Stimulated activated CD8-positive, alpha-beta memory T cell treated with anti-CD3 and anti-CD28 coated beads, Interleukin-2, amount 100 ng/mL, for 1 hour (primary cell): ENCODE measurements around the gene TSPAN4.

ENCODE experiments used
- DNase-seq, 2 donors: peaks; one replicate each; pipeline ENCODE4 v3.0.0-alpha.2; 2020; ENCODE audit warnings: low read depth in 2 of 2

Gene TSPAN4

DNA sequence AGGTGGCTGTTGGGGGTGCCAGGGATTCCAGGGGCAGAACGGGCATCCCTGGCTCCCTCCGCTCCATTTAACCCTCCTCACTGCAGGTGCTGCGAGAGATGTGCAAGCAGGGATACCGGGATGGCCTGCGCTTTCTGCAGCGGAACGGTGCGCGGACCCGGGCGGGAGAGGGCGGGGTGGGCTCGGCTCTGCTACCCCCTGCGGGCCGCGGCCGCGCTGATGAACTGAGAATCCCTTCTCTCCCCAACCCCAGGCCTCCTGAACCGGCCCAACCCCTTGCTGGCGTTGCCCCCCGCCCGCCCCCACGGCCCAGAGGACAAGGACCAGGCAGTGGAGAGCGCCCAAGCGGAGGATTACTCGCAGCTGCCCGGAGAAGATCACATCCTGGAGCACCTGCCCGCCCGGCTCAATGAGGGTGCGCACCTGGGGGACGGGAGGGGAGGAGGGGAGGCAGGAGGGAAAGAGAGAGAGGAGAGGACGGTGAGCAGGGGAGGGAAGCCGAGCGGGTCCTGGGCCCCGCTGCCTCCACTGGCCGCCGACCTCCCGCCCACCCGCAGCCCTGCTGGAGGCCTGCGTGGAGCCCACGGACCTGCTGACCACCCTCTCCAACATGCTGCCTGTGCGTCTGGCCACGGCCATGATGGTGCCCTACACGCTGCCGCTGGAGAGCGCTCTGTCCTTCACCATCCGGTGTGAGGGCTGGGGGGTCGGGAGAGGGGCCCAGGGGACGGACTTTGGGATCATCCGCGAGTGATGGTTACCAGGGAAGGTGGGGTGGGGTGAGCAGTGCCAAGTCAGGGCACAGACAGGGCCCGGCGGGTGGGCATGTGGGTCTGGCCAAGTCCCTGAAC lies 19.0 kb upstream of the TSPAN4 start:
- DNase-seq = no peak

- no peak for DNase-seq
Measured at GRCh38 chr11:824292-824880, 18.3 kb upstream of the TSPAN4 start.

DNA sequence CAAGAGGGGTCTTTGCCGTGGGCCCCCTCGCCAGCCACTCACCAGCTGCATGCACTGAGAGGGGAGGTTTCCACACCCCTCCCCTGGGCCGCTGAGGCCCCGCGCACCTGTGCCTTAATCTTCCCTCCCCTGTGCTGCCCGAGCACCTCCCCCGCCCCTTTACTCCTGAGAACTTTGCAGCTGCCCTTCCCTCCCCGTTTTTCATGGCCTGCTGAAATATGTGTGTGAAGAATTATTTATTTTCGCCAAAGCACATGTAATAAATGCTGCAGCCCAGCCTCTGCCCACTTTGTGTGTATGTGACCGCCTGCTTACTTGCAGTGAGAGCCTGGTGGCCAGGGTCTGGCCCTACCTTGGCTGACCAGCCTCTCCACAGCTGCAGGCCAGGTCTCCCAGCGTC lies 17.7 kb upstream of the TSPAN4 start:
- DNase-seq = no peak

DNA sequence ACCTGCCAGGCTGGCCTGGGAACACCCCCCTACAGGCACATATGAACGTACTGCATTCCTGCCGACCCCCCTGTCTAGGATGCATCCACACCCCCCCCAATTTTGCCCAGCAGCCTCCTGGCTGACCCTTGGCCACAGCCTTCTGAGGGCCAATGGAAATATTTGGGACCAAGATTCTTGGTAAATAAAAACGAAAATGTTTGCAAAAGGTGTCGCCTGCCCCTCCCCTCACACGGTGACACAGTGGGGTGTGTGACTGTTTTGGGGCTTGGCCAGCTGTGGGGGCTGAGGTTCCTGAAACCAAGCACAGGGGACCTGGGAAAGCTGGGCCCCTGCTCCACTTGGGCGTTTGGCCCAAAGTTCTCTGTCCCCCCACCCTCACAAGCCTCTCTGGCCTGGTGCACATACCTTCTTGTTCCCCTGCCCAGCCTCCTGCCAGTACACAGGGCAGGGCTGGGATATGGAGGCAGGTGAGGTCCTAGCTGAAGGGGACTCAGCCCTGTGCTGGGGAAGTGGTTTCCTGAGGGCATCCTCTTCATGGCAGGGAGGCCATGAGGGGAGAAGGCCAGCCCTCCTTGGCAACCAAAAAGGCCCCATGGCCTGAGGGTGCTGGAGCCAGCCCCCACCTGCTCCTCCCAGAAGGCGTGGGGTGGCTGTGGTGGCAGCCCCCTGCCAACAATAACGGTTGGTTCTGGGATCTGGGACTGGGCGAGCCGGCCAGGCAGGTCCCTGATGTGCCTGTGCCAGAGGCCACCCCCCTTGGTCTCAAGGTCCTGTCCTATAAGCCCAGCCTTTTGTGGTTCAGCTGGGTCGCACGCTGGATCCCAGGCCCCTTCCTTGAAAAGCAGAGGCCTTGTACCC lies 17.1 kb upstream of the TSPAN4 start:
- DNase-seq = no peak

GRCh38 chr11:826227-826621 lies 16.4 kb upstream of the TSPAN4 start:
- DNase-seq = no peak

- no peak for DNase-seq
Measured at GRCh38 chr11:826836-827145, 15.9 kb upstream of the TSPAN4 start.

- no peak for DNase-seq
Measured at GRCh38 chr11:827146-827896, 15.3 kb upstream of the TSPAN4 start.

DNA sequence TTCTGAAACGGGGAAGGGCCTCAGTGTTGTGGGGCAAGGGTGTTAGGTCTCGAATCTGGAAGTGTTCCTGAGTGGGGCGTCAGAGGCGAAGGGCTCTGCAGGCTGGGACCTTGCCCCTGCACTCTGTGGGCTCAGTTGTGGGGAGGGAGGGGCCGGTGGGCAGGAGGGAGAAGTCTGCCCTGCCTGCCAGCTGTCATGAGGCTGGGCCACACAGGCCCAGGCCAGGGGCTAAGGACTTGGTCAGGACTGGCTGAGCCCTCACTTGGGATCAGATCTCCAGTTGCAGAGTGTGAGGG lies 14.8 kb upstream of the TSPAN4 start, which contains the start of gene CRACR2B:
TSS of gene CRACR2B (plus strand) at position 23 of the 296 bp plus-strand sequence. CDS start 689 bp downstream, outside the sequence.
- DNase-seq = no peak

GRCh38 chr11:828506-829175 lies 14.0 kb upstream of the TSPAN4 start:
- DNase-seq = no peak

DNA sequence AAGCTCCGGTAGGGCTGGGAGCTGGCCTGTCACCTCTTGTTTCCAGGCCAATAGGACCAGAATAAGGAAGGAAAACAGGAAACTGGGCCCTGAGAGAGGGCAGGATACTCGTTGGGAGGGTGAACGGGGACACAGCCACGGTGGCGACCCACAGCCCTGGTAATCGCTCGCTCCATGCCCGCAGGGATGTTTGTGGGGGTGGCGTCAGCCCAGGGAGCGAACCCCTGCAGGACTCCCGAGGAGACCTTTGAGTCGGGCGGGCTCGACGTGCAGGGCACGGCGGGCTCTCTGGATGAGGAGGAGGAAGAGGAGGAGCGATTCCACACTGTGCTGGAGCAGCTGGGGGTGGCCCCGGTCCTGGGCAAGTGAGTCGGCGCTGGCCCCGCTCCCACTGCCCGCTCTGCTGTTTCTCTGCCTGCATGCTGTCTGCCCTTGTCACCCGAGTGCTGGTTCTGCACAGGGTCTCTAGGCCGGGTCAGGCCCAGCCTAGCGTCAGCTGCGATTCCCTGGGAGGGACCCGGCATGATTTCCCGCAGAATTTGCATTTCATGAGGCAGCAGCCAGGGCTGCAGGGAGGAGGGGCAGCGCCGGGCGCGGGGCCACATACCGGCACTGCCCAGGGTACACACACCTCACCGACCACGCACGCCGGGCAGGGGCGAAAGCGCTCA lies 13.3 kb upstream of the TSPAN4 start:
- no peak for DNase-seq

- DNase-seq = no peak
Measured at GRCh38 chr11:829847-830294, 12.8 kb upstream of the TSPAN4 start.

DNA sequence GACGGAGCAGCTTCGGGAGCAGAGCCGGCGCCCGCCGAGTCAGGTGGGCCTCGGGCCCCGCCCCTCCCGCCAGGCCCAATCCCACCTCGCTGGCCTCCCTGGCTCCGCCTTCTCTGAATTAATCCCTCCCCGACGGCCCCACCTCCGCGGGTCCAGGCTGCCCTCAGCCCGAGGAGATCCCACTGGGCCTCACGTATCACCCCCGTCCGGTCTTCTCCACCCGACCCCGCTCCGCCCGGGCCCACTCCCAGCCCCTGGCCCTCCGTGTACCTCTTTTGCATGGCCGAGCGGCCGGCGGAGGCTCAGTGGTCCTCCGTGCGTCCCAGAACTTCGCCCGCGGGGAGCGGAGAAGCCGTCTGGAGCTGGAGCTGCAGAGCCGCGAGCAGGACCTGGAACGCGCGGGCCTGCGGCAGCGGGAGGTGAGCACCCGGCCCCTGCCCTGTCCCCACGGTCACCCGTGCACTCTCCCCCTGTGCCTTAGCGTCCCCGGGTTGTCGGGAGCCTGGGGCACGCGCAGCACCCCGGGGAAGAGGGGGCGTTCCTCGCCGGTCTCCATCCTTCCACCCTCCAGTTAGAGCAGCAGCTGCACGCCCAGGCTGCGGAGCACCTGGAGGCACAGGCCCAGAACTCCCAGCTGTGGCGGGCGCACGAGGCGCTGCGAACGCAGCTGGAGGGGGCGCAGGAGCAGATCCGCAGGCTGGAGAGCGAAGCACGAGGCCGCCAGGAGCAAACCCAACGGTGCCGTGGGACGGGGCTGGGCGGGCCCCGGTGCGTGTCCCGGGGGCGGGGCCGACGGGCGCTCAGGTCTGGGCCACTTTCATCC lies 12.1 kb upstream of the TSPAN4 start:
- peak in 1 of 2 donors; percentile 50 for DNase-seq

DNA sequence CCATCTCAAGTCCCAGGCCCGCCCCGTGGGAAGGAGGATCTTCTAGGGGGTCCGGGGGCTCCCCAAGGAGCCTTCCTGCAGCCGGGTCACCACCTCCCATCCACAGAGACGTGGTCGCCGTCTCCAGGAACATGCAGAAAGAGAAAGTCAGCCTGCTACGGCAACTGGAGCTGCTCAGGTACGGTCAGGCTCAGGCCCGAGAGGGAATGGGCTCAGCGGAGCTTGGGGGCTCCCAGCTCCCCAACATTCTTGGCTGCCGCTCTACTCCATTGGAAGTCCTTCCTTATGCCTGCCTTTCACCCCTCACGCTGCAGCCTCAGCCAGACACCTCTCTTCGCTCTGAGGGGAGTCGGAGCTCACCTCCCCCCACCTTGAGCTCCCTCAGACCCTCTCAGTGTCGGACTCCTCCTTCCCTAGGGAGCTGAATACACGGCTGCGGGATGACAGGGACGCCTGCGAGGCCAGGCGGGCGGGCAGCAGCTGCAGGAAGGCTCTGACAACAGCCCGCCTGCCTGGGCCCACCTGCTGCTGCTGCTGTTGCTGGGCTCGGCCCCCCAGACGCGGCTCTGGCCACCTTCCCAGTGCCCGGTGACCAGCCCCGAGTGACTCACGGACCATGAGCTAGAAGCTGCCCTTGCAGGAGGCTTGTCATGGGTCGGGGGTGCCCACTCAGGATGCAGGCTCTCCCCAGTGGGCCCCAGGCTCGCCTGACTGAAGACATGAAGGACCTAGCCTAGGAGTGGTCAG lies 11.4 kb upstream of the TSPAN4 start:
- no peak for DNase-seq

GRCh38 chr11:831961-832528 lies 10.6 kb upstream of the TSPAN4 start:
- no peak for DNase-seq

- DNase-seq = peak in 1 of 2 donors; percentile 41
Measured at GRCh38 chr11:832529-833113, 10.0 kb upstream of the TSPAN4 start, which contains the start of gene CD151. Gene CD151 (plus strand): TSS chr11:832952. CDS start chr11:836070, 3,118 bp downstream.

GRCh38 chr11:833114-833791 lies 9.4 kb upstream of the TSPAN4 start:
- no peak for DNase-seq

GRCh38 chr11:833849-834311 lies 8.8 kb upstream of the TSPAN4 start:
- no peak for DNase-seq
